Liver (tissue), 9 donors: Measurements from ENCODE around the gene PDCD2L. TPM values are rescaled to one million over a fixed set of nuclear protein-coding genes. Genes with fewer than 3 reads are reported as not detected.

Source experiments
- DNase-seq: peaks from one replicate; pipeline ENCODE4 v3.0.0-alpha.2; 2017; ENCODE audit warnings: low spot score
- H3K27ac ChIP-seq, 2 donors: one replicate each; pipeline ENCODE4 v1.7.0; 2013; ENCODE audit warnings: inconsistent platforms in 2 of 2, low read length in 2 of 2, control low read depth in 1 of 2, low read depth in 1 of 2, mild to moderate bottlenecking in 1 of 2
- H3K27me3 ChIP-seq, 4 donors: one replicate each; pipeline versions ENCODE4 v1.6.1 to v1.7.0; 2013; ENCODE audit warnings: low read length in 3 of 4, inconsistent platforms in 1 of 4, mild to moderate bottlenecking in 1 of 4, moderate library complexity in 1 of 4; ENCODE audit not compliant: control insufficient read depth in 4 of 4, insufficient read depth in 4 of 4
- H3K36me3 ChIP-seq, 4 donors: one replicate each; pipeline versions ENCODE4 v1.6.1 to v1.7.0; 2013; ENCODE audit warnings: low read length in 3 of 4, mild to moderate bottlenecking in 3 of 4, low read depth in 1 of 4, moderate library complexity in 1 of 4; ENCODE audit not compliant: control insufficient read depth in 4 of 4, insufficient read depth in 3 of 4
- H3K4me1 ChIP-seq, 4 donors: one replicate each; pipeline versions ENCODE4 v1.6.1 to v1.7.0; 2013; ENCODE audit warnings: low read length in 3 of 4, mild to moderate bottlenecking in 3 of 4, moderate library complexity in 1 of 4; ENCODE audit not compliant: control insufficient read depth in 4 of 4, insufficient read depth in 4 of 4
- H3K4me3 ChIP-seq, 3 donors: one replicate each; pipeline versions ENCODE4 v1.6.1 to v1.7.0; 2013; ENCODE audit warnings: low read length in 3 of 3, control low read depth in 1 of 3, low read depth in 1 of 3, mild to moderate bottlenecking in 1 of 3
- H3K9ac ChIP-seq, 2 donors: one replicate each; pipeline ENCODE4 v1.7.0; 2013; ENCODE audit warnings: low read length in 2 of 2, mild to moderate bottlenecking in 2 of 2, moderate library complexity in 2 of 2, control low read depth in 1 of 2, low read depth in 1 of 2
- H3K9me3 ChIP-seq, 4 donors: one replicate each; pipeline versions ENCODE4 v1.6.1 to v1.7.0; 2013; ENCODE audit warnings: low read length in 3 of 4; ENCODE audit not compliant: control insufficient read depth in 4 of 4
- ATF3 ChIP-seq: IDR thresholded peaks from 2 replicates; pipeline ENCODE4 v1.6.1; 2016; ENCODE audit warnings: antibody characterized with exemption
- CTCF ChIP-seq: fragments of 150-350 bp; IDR thresholded peaks from 2 replicates; pipeline ENCODE4 v1.5.1; 2017; ENCODE audit warnings: improper control_type of control experiment, low read depth, low read length; ENCODE audit not compliant: missing input control
- EGR1 ChIP-seq, 2 donors: IDR thresholded peaks; 2 replicates each; pipeline ENCODE4 v1.6.1; 2016 to 2018; ENCODE audit warnings: antibody characterized with exemption in 2 of 2, low read depth in 2 of 2
- FOXA1 ChIP-seq: IDR thresholded peaks from 2 replicates; pipeline ENCODE4 v1.6.1; 2016; ENCODE audit warnings: antibody characterized with exemption
- FOXA2 ChIP-seq: IDR thresholded peaks from 2 replicates; pipeline ENCODE4 v1.6.1; 2016; ENCODE audit warnings: antibody characterized with exemption
- GABPA ChIP-seq, 2 donors: IDR thresholded peaks in 1 of 2; conservative IDR thresholded peaks in 1 of 2; 2 replicates each; pipeline ENCODE4 v1.6.1; 2016; ENCODE audit warnings: antibody characterized with exemption in 2 of 2, mild to moderate bottlenecking in 1 of 2, moderate library complexity in 1 of 2
- HNF4A ChIP-seq, 2 donors: conservative IDR thresholded peaks; 2 replicates each; pipeline ENCODE4 v1.6.1; 2016; ENCODE audit warnings: antibody characterized with exemption in 2 of 2, mild to moderate bottlenecking in 2 of 2
- HNF4G ChIP-seq: IDR thresholded peaks from 2 replicates; pipeline ENCODE4 v1.6.1; 2016; ENCODE audit warnings: antibody characterized with exemption
- JUND ChIP-seq, 2 donors: IDR thresholded peaks; 2 replicates each; pipeline ENCODE4 v1.6.1; 2016; ENCODE audit warnings: antibody characterized with exemption in 2 of 2
- MAX ChIP-seq: IDR thresholded peaks from 2 replicates; pipeline ENCODE4 v1.6.1; 2016; ENCODE audit warnings: antibody characterized with exemption
- NR2F2 ChIP-seq: IDR thresholded peaks from 2 replicates; pipeline ENCODE4 v1.6.1; 2016; ENCODE audit warnings: antibody characterized with exemption
- RAD21 ChIP-seq, 2 donors: IDR thresholded peaks; 2 replicates each; pipeline ENCODE4 v1.6.1; 2016; ENCODE audit warnings: antibody characterized with exemption in 2 of 2, mild to moderate bottlenecking in 2 of 2
- REST ChIP-seq: IDR thresholded peaks from 2 replicates; pipeline ENCODE4 v1.6.1; 2016; ENCODE audit warnings: antibody characterized with exemption, mild to moderate bottlenecking
- RXRA ChIP-seq, 2 donors: IDR thresholded peaks; 2 replicates each; pipeline ENCODE4 v1.6.1; 2017 to 2018; ENCODE audit warnings: antibody characterized with exemption in 2 of 2, mild to moderate bottlenecking in 1 of 2
- SP1 ChIP-seq: IDR thresholded peaks from 2 replicates; pipeline ENCODE4 v1.6.1; 2018; ENCODE audit warnings: antibody characterized with exemption, mild to moderate bottlenecking
- TAF1 ChIP-seq: conservative IDR thresholded peaks from 2 replicates; pipeline ENCODE4 v1.6.1; 2016; ENCODE audit warnings: antibody characterized with exemption, mild to moderate bottlenecking
- YY1 ChIP-seq: IDR thresholded peaks from 2 replicates; pipeline ENCODE4 v1.6.1; 2016; ENCODE audit warnings: antibody characterized with exemption, mild to moderate bottlenecking
- ZBTB33 ChIP-seq: IDR thresholded peaks from 2 replicates; pipeline ENCODE4 v1.6.1; 2016; ENCODE audit warnings: antibody characterized with exemption
- WGBS: extraction: QIAGEN DNeasy Blood & Tissue Kit; methylation state at CpG from one replicate; pipeline ENCODE4 v1.1.7; 2013; 5-methylcytosine and 5-hydroxymethylcytosine counted together
- polyA plus RNA-seq, 2 donors: library from polyadenylated mRNA; stranded (reverse) in 1 of 2; unstranded in 1 of 2; fragments of 200-250 nt in 1 of 2; fragments of >200 nt in 1 of 2; fragmentation: Nextera tagmentation in 1 of 2; extraction: Ambion mirVana in 1 of 2; gene quantifications; one replicate each; pipeline versions ENCODE4 v1.2.1 to v1.2.3, GENCODE V29; 2013 to 2015
- total RNA-seq, 2 donors: library from RNA; depleted of rRNA; stranded (reverse); fragments of >200 nt; gene quantifications; one replicate each; pipeline ENCODE4 v1.2.3, GENCODE V29; 2014
- donor health status: healthy.
- donor health status: healthy.
- donor health status: healthy.
- donor health status: healthy.
- donor health status: healthy.

Gene PDCD2L
- total and polyA plus RNA-seq, 4 donors, result 3.8 to 7.6 (median 5.1) TPM

GRCh38 chr19:34362679-34363069 is 41.5 kb upstream of the PDCD2L start (continued):
- TF ChIP-seq ZBTB33, result no peak
- TF ChIP-seq HNF4G, result no peak
- TF ChIP-seq GABPA (IDR thresholded peaks at IDR 0.05 in 1 of 2, conservative IDR thresholded peaks at IDR 0.05 in 1 of 2), result no peak
- TF ChIP-seq HNF4A (conservative IDR thresholded peaks at IDR 0.05), result no peak
- TF ChIP-seq NR2F2, result no peak

GRCh38 chr19:34363094-34363493 is 41.1 kb upstream of the PDCD2L start:
- Histone ChIP-seq H3K9ac (no peak overlapping the region), H3K27ac (no peak overlapping the region), H3K9me3 (no peaks in the 10 kb centered on the region), H3K4me3 (no peak overlapping the region), H3K27me3 (no peaks in the 10 kb centered on the region), H3K36me3 (peaks cover 0 to 6% (median 4%) of the 10 kb centered on the region in 4 donors), H3K4me1 (peaks cover 11 to 38% (median 20%) of the 10 kb centered on the region in 4 donors)
- no peak for DNase-seq
- no peak for TF ChIP-seq HNF4G
- no peak for TF ChIP-seq MAX
- TF ChIP-seq ZBTB33, result no peak
- no peak for TF ChIP-seq EGR1 (IDR thresholded peaks at IDR 0.05; ENCODE audit: low read depth in 2 of 2)
- no peak for TF ChIP-seq FOXA1
- no peak for TF ChIP-seq SP1
- no peak for TF ChIP-seq TAF1
- no peak for TF ChIP-seq GABPA (IDR thresholded peaks at IDR 0.05 in 1 of 2, conservative IDR thresholded peaks at IDR 0.05 in 1 of 2)
- no peak for TF ChIP-seq REST
- no peak for TF ChIP-seq CTCF
- TF ChIP-seq FOXA2, result no peak
- TF ChIP-seq RXRA (IDR thresholded peaks at IDR 0.05), result no peak
- no peak for TF ChIP-seq RAD21 (IDR thresholded peaks at IDR 0.05)
- TF ChIP-seq NR2F2, result no peak
- no peak for TF ChIP-seq JUND (IDR thresholded peaks at IDR 0.05)
- TF ChIP-seq ATF3, result no peak
- TF ChIP-seq HNF4A (conservative IDR thresholded peaks at IDR 0.05), result no peak
- TF ChIP-seq YY1, result no peak
- 92% methylated on average over 4 of the region's 4 CpGs for WGBS
